GM19193 (cell line): Measurements from ENCODE around the gene P3H3.
A peak's percentile ranks its signal among the peaks of the same experiment; 100 is the strongest.

Experiments used
- POLR2A ChIP-seq: IDR thresholded peaks from 4 replicates; pipeline ENCODE4 v1.6.1; 2011; ENCODE audit not compliant: insufficient read depth, insufficient read length; ENCODE audit errors: extremely low read depth

The P3H3 gene

DNA sequence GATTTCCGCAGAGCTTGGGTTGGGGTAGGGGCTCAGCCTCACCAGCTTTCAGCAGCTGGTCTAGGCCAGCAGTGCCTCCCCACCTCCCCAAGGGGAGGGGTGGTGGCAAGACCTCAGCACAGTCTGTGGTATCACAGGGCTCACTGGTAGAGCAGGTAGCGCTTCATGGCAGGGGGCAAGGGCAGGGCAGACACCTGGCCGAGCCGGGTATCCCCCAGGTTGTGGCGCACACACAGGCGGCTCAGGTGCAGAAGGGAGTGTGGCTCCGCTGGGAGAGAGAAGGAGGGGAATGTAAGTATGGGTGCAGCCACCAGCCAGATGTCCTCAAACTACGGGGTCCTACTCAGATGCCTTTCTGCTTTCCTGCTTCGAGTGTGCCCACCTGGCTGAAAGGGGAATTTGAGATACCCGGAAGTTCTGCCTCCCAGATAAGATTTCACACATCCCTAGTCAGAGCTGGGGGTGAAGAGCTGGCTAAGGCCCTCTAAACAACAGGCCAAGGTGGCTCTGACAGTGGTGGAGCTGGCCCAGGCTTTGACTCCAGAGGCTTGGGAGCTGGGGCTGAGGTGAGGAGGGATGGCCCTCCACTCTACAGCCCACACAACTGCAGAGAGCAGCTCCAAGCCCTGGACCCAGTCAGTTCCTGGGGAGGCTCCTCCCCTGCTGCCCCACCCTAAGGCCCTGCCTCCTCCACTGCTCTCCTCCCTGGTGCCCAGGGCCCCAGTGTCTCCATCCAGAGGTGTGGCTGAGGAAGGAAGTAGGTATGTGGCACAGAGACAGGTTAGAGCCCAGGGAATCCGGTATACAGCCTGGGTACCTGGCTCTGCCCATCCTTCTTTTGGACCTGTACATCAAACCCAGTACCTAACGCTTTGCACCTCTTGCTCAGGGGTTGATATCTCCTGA lies 43.1 kb downstream of the P3H3 start:
- TF ChIP-seq POLR2A, result peak; percentile 16

DNA sequence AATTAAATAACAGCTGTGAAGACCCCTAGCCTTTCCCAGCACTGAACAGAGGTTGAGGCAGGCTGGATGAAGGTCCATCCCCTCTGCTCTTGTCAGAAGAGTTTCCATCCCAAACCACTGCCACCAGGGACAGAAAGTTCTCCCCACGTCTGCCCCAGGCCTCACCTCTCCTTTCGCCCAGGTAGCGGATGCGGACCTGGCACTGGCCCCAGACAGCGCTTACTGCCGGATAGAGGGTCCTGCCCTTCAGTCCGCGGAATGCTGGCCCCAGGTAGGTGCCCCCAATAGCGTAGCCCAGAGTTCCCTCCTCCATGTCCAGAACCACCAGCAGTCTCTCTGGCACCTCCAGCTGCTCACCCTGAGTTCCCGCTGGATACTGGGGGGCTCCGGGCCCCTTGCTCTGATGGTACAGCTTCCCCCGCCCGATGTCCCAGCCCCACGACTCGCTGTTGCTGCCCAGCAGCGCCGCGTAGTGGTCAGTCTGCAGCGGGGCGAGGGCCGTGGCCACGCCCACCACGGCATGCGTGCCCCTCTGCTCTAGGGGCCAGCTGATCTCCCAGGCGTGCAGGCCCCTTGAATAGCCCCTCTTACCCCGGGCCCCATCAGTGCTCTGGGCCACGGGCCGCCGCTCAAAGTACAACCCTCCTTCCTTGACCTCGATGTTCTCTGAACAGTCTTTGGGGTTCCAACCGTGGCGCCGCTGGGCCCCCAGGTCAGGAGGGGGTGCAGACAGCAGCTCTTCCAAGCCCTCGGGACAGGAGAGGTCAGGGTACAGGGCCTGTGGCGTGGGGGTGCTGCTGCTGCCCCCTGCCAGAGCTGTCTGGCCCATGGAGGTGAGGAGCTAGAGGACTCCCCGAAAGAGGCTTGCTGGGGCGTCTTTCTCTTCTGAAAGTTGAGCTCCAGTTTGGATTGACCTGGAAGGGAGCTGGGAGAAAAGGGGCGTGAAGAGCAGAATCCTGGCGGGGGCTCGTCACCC lies 44.2 kb downstream of the P3H3 start:
- TF ChIP-seq POLR2A, result peak; percentile 45

DNA sequence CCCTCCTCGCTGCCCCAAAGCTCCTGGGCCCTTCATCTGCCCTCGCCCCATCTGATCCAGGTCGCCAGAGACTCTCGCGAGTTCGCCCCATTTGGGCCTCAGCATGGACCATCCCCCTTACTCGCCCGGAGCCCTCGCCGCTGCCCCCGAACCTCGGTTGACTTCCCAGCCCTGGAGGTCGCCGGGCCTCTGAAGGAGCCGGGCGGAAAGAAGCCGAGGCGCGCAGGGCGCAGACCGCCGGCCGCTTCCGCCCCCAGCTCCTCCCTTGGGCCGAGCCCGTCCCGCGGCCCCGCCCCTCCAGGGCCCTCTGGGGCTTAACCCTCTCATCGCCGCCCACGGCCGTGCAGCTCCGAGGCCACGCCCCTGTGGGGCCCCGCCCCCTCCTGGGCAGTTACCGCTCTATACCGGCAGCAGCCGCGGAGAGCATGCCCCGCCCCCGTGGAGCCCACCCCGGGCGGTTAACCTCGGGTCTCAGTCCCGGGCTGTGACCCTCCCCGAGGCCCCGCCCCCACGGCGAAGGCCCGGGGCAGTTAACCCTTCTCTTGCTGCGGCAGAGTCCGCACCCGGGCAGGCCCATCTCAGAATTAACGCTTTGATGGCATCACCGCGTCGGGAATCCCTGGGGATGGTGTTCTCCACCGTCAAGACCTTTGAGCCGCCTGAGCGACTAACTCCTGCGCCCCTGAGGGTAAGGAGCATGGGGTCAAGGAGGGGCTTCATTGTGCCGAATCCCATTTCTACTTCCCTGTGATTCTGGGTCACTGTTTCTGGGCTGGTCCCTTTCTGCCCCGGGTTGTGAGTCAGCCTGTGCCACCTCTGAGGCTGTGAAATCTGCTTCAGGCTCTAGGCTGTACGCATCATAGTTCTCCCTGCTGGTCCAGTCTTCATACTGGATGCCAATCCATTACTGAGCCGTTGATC lies 45.1 kb downstream of the P3H3 start, which contains the start of gene SPSB2:
Gene SPSB2 (minus strand): TSS at position 210 of the 921 bp plus-strand sequence. CDS start 402 bp downstream, outside the sequence.
- peak; percentile 74 for TF ChIP-seq POLR2A

DNA sequence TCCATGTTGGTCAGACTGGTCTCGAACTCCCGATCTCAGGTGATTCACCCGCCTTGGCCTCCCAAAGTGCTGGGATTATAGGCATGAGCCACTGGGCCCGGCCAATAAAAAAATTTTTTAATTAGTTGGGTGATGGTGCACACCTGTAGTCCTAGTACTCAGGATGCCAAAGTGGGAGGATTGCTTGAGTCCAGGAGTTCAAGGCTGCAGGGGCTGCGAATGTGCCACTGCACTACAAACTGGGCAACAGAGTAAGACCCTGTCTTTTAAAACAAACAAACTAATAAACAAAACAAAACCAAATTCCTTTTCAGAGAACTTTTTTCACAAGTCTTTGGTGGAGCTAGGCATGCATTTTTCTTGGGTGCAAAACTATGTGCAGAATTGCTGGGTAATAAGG lies 55.0 kb downstream of the P3H3 start:
- no peak for TF ChIP-seq POLR2A

DNA sequence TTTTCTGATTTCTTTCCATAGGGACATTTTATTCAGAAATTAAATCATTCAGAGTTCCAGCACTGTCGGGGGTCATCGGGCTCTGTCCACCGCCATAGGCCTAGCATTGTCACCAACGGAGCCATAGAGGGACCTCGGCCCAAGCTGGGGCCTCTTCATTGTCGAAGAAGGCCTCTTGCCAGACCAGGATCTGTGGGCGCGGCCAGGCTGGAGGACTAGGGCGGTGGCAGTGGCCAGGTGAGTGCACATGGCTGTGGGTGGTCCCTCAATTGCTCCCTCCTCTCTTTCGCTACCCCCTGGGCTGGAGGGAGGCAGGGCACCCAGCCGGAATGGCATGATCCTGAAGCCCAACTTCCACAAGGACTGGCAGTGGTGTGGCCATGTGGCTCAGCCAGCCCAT lies 55.5 kb downstream of the P3H3 start:
- TF ChIP-seq POLR2A, result no peak

DNA sequence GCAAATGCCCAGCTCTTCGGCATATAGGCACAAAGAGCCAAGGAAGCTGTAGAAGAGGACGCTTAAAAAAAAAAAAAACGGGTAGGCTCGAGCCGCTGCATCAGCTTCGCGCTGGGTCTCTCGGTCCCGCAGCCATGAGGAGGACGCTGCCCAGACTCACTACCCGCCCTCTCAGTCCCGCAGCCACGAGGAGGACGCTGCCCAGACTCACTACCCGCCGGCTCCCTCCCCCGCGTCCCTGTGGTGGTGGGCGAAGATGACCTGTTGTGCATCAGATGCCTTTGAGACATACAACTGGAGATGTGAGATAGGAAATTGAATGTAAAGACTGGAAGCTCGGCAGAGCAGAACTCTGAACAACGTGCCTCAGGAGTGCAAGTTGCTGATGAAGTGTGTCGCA lies 56.3 kb downstream of the P3H3 start:
- TF ChIP-seq POLR2A, result no peak

DNA sequence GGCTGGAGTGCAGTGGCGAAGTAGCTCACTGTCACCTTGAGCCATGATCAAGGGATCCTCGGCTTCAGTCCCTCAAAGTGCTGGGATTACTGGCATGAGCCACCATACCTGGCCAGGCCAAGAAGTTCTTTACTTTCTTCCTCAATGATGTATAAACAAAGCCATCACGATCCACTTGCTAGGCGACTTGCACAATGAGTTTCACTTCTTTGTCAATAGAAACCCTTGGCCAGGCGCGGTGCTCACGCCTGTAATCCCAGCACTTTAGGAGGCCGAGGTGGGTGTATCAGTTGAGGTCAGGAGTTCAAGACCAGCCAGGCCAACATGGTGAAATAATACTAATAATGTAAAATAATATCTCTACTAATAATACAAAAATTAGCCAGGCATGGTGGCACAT lies 59.3 kb downstream of the P3H3 start:
- TF ChIP-seq POLR2A, result no peak

DNA sequence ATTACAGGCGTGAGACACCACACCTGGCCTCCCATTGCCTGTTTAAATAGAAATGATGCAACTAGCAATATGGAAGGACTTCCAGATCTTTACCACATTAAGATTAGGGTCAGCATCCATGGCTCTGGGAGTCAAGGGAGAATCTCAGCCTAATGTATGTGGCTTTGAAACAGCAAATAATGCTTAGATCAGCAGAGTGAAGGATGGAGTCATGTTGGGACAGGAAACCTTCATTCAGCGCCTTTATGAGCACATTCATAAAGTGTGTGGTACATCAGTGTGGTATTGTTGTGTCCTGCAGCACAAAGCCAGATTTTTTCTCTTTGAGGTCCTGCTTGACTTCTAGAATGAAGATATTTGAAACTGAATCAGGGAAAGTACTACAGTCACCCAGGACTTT lies 60.2 kb downstream of the P3H3 start:
- no peak for TF ChIP-seq POLR2A
